Suprapubic skin (tissue), 4 donors: ENCODE measurements around the gene PPP1R9A.

Source experiments
- POLR2A ChIP-seq, 2 donors: fragments of 450-650 bp; IDR thresholded peaks; one replicate each; pipeline ENCODE4 v1.6.1; 2017; ENCODE audit warnings: antibody characterized with exemption in 2 of 2, mild to moderate bottlenecking in 2 of 2, moderate library complexity in 2 of 2
- POLR2AphosphoS5 ChIP-seq, 3 donors: sonication (generic); formaldehyde crosslinking; IDR thresholded peaks; one replicate each; pipeline ENCODE4 v1.6.1; 2017; ENCODE audit warnings: antibody characterized with exemption in 3 of 3
- TF ChIP-seq, protein P1 (sequence below), 2 donors: fragments of 200-600 bp in 1 of 2; fragments of 450-650 bp in 1 of 2; sonication (generic) in 1 of 2; IDR thresholded peaks; one replicate each; pipeline ENCODE4 v1.5.1; 2016 to 2019; ENCODE audit warnings: antibody characterized with exemption in 2 of 2, mild to moderate bottlenecking in 1 of 2, moderate library complexity in 1 of 2

DNA sequence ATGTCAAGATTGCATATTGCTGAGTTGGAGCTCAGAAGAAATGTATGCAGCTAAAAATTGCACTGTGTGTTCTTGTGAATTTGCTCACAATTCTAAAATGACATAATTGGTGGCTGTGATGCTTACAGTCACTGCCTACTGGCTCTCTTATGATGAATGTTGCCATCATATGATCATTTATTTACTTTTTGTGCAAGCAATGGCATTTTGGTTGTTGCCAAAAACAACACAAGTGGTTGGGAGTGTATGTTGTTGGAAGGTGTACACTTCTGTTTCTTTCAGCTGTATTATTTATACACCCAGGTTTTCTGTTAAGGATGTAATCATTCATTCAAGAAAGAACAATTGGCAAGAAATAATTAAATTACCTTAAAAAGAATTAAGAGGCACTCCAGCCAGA, 388.0 kb downstream of the PPP1R9A start:
- TF ChIP-seq POLR2A (IDR thresholded peaks at IDR 0.05) (no peak), POLR2AphosphoS5 (IDR thresholded peaks at IDR 0.05) (no peak)
- TF ChIP-seq, protein P1, sequence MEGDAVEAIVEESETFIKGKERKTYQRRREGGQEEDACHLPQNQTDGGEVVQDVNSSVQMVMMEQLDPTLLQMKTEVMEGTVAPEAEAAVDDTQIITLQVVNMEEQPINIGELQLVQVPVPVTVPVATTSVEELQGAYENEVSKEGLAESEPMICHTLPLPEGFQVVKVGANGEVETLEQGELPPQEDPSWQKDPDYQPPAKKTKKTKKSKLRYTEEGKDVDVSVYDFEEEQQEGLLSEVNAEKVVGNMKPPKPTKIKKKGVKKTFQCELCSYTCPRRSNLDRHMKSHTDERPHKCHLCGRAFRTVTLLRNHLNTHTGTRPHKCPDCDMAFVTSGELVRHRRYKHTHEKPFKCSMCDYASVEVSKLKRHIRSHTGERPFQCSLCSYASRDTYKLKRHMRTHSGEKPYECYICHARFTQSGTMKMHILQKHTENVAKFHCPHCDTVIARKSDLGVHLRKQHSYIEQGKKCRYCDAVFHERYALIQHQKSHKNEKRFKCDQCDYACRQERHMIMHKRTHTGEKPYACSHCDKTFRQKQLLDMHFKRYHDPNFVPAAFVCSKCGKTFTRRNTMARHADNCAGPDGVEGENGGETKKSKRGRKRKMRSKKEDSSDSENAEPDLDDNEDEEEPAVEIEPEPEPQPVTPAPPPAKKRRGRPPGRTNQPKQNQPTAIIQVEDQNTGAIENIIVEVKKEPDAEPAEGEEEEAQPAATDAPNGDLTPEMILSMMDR (IDR thresholded peaks at IDR 0.05): no peak
